IMR-90 (cell line): ENCODE measurements around the gene ESRP2. TPM values are rescaled to one million over a fixed set of nuclear protein-coding genes. Genes with fewer than 3 reads are reported as not detected.

ENCODE experiments used
- ATAC-seq: fragments of 200-7000 bp; cut with Tn5 transposase; 2 replicates; pipeline ENCODE4 v1.9.1; 2020; ENCODE audit warnings: low read depth, mild to moderate bottlenecking, moderate library complexity
- BruUV-seq: library from RNA; stranded (reverse); fragments of 400-500 nt; replicated peaks from 2 replicates; lab custom pipeline; 2021; lab: Mats Ljungman, UMichigan
- CTCF ChIA-PET: fragments of 300-600 bp; formaldehyde crosslinking; extraction: SDS; loops from one replicate; lab custom pipeline; 2021; ENCODE audit warnings: antibody characterized with exemption; lab: Yijun Ruan, JAX
- POLR2A ChIA-PET: fragments of 300-600 bp; sonication (Branson Sonifier 250); formaldehyde crosslinking; loops from one replicate; lab custom pipeline; 2022; ENCODE audit warnings: antibody characterized with exemption; ENCODE audit not compliant: unreplicated experiment; lab: Charles Lee
- DNase-seq: peaks from one replicate; pipeline ENCODE4 v3.0.0; 2013
- H2AFZ ChIP-seq: replicated peaks from 2 replicates; pipeline ENCODE3; 2013; ENCODE audit warnings: low read length, mild to moderate bottlenecking; ENCODE audit not compliant: poor library complexity
- H2AK5ac ChIP-seq: 2 replicates; pipeline ENCODE4 v1.6.1; 2013; ENCODE audit warnings: low read depth, low read length, inconsistent platforms
- H2AK9ac ChIP-seq: replicated peaks from 2 replicates; pipeline ENCODE3; 2013; ENCODE audit warnings: mild to moderate bottlenecking, low read depth, low read length, moderate library complexity; ENCODE audit not compliant: poor library complexity
- H2BK120ac ChIP-seq: 2 replicates; pipeline ENCODE4 v1.6.1; 2013; ENCODE audit warnings: low read depth, low read length, inconsistent platforms
- H2BK15ac ChIP-seq: 3 replicates; pipeline ENCODE4 v1.6.1; 2013; ENCODE audit warnings: low read depth, low read length, inconsistent platforms
- H2BK20ac ChIP-seq: 2 replicates; pipeline ENCODE4 v1.6.1; 2013; ENCODE audit warnings: low read depth, mild to moderate bottlenecking, inconsistent platforms, low read length, moderate library complexity
- H2BK5ac ChIP-seq: 2 replicates; pipeline ENCODE4 v1.6.1; 2013; ENCODE audit warnings: mild to moderate bottlenecking, low read depth, low read length, inconsistent platforms; ENCODE audit not compliant: poor library complexity, severe bottlenecking
- H3K14ac ChIP-seq: replicated peaks from 2 replicates; pipeline ENCODE4 v1.6.1; 2013; ENCODE audit warnings: low read depth, low read length, inconsistent platforms
- H3K18ac ChIP-seq: 2 replicates; pipeline ENCODE4 v1.6.1; 2013; ENCODE audit warnings: low read depth, low read length, control low read depth
- H3K23ac ChIP-seq: 2 replicates; pipeline ENCODE4 v1.6.1; 2013; ENCODE audit warnings: low read depth, low read length, inconsistent platforms
- H3K27ac ChIP-seq: 2 replicates; pipeline ENCODE4 v1.5.1; 2013; ENCODE audit warnings: mild to moderate bottlenecking, control low read depth, low read length; ENCODE audit not compliant: insufficient read depth
- H3K27me3 ChIP-seq: 2 replicates; pipeline ENCODE4 v1.6.1; 2013; ENCODE audit warnings: low read length; ENCODE audit not compliant: control insufficient read depth, insufficient read depth
- H3K36me3 ChIP-seq: 2 replicates; pipeline ENCODE4 v1.6.1; 2013; ENCODE audit warnings: low read length, mixed read lengths; ENCODE audit not compliant: control insufficient read depth, insufficient read depth
- H3K4ac ChIP-seq: 2 replicates; pipeline ENCODE4 v1.6.1; 2013; ENCODE audit warnings: low read depth, low read length, inconsistent platforms
- H3K4me1 ChIP-seq: 2 replicates; pipeline ENCODE4 v1.6.1; 2013; ENCODE audit warnings: low read length, mixed read lengths; ENCODE audit not compliant: control insufficient read depth, insufficient read depth
- H3K4me2 ChIP-seq: 2 replicates; pipeline ENCODE4 v1.6.1; 2013; ENCODE audit warnings: low read depth, mild to moderate bottlenecking, control low read depth, low read length, moderate library complexity
- H3K4me3 ChIP-seq: 2 replicates; pipeline ENCODE4 v1.5.1; 2013; ENCODE audit warnings: low read depth, mild to moderate bottlenecking, control low read depth, low read length, moderate library complexity; ENCODE audit not compliant: insufficient read depth
- H3K56ac ChIP-seq: 2 replicates; pipeline ENCODE4 v1.6.1; 2013; ENCODE audit warnings: low read length, inconsistent platforms; ENCODE audit not compliant: insufficient read depth; ENCODE audit errors: extremely low read depth
- H3K79me1 ChIP-seq, 2 experiments: 2 replicates each; pipeline ENCODE4 v1.6.1; 2013; ENCODE audit warnings: low read length in 2 of 2, inconsistent platforms in 1 of 2, low read depth in 1 of 2
- H3K9ac ChIP-seq: 2 replicates; pipeline ENCODE4 v1.6.1; 2013; ENCODE audit warnings: low read depth, low read length, control low read depth
- H3K9me1 ChIP-seq: 2 replicates; pipeline ENCODE4 v1.6.1; 2013; ENCODE audit warnings: low read length, inconsistent platforms; ENCODE audit not compliant: insufficient read depth
- H3K9me3 ChIP-seq: 2 replicates; pipeline ENCODE4 v1.6.1; 2013; ENCODE audit warnings: low read length; ENCODE audit not compliant: control insufficient read depth, insufficient read depth
- H4K20me1 ChIP-seq: 2 replicates; pipeline ENCODE4 v1.6.1; 2013; ENCODE audit warnings: low read length, inconsistent platforms; ENCODE audit not compliant: insufficient read depth
- H4K5ac ChIP-seq: 2 replicates; pipeline ENCODE4 v1.6.1; 2013; ENCODE audit warnings: mild to moderate bottlenecking, low read depth, low read length, control low read depth
- H4K8ac ChIP-seq, 2 experiments: 2 replicates each; pipeline ENCODE4 v1.6.1; 2013; ENCODE audit warnings: low read depth in 2 of 2, low read length in 2 of 2, control low read depth in 1 of 2, inconsistent platforms in 1 of 2
- H4K91ac ChIP-seq: 2 replicates; pipeline ENCODE4 v1.6.1; 2013; ENCODE audit warnings: low read depth, low read length, inconsistent platforms; ENCODE audit not compliant: insufficient read depth
- BHLHE40 ChIP-seq: fragments of 150-350 bp; IDR thresholded peaks from 2 replicates; pipeline ENCODE4 v1.6.1; 2016; ENCODE audit warnings: mild to moderate bottlenecking, low read depth, low read length
- CHD1 ChIP-seq: IDR thresholded peaks from 2 replicates; pipeline ENCODE4 v1.6.1; 2012; ENCODE audit warnings: low read depth, low read length, improper control_type of control experiment
- FOS ChIP-seq: fragments of 150-350 bp; IDR thresholded peaks from 2 replicates; pipeline ENCODE4 v1.6.1; 2016; ENCODE audit warnings: low read depth, low read length
- MAFK ChIP-seq: IDR thresholded peaks from 2 replicates; pipeline ENCODE4 v1.6.1; 2012; ENCODE audit warnings: low read depth, low read length, improper control_type of control experiment
- MAZ ChIP-seq: IDR thresholded peaks from 2 replicates; pipeline ENCODE4 v1.6.1; 2012; ENCODE audit warnings: low read depth, mild to moderate bottlenecking, low read length, improper control_type of control experiment, moderate library complexity, borderline replicate concordance
- MXI1 ChIP-seq: IDR thresholded peaks from 2 replicates; pipeline ENCODE4 v1.6.1; 2012; ENCODE audit warnings: low read depth, mild to moderate bottlenecking, low read length, moderate library complexity, borderline replicate concordance
- NFE2L2 ChIP-seq: fragments of 150-350 bp; IDR thresholded peaks from 2 replicates; pipeline ENCODE4 v1.6.1; 2016; ENCODE audit warnings: low read depth, mild to moderate bottlenecking, low read length
- POLR2A ChIP-seq: IDR thresholded peaks from 2 replicates; pipeline ENCODE4 v1.6.1; 2012; ENCODE audit warnings: mild to moderate bottlenecking, low read depth, low read length
- RAD21 ChIP-seq: IDR thresholded peaks from 2 replicates; pipeline ENCODE4 v1.6.1; 2012; ENCODE audit warnings: low read length, improper control_type of control experiment
- RCOR1 ChIP-seq: IDR thresholded peaks from 2 replicates; pipeline ENCODE4 v1.6.1; 2012; ENCODE audit warnings: mild to moderate bottlenecking, low read length, improper control_type of control experiment; ENCODE audit not compliant: insufficient replicate concordance
- SMC3 ChIP-seq: fragments of 150-350 bp; IDR thresholded peaks from 2 replicates; pipeline ENCODE4 v1.6.1; 2016; ENCODE audit warnings: low read depth, mild to moderate bottlenecking, antibody characterized with exemption, low read length, moderate library complexity
- WGBS, 2 experiments: methylation state at CpG; one replicate each; pipeline versions ENCODE4 v1.1.5 to v1.1.7; 2013; ENCODE audit warnings: missing lambda C conversion rate in 2 of 2; ENCODE audit not compliant: insufficient read length in 1 of 2; ENCODE audit errors: extremely low coverage in 2 of 2; 5-methylcytosine and 5-hydroxymethylcytosine counted together
- dilution Hi-C: fragments of 300-500 bp; cut with HindIII; formaldehyde crosslinking; loops from one replicate; pipeline ENCODE4 v1.14.3; 2018; ENCODE audit warnings: low sequenced_read_pairs; ENCODE audit not compliant: unreplicated experiment
- in situ Hi-C: fragments of 300-500 bp; cut with MboI; formaldehyde crosslinking; loops from 3 replicates; pipeline ENCODE4 v1.14.3; 2019; ENCODE audit warnings: low sequenced_read_pairs, inconsistent platforms, mixed read lengths
- intact Hi-C: fragments of 100-400 bp; cut with micrococcal nuclease; formaldehyde crosslinking; loops from 2 replicates; pipeline ENCODE4 v1.10.0; 2022
- polyA plus RNA-seq, 3 experiments: library from polyadenylated mRNA; depleted of rRNA; stranded (reverse); fragments of >200 nt; gene quantifications; 2 replicates each; pipeline ENCODE4 v1.2.3, GENCODE V29; 2012; ENCODE audit warnings: low replicate concordance in 1 of 3
- total RNA-seq: library from RNA; depleted of rRNA; stranded (reverse); fragments of >200 nt; gene quantifications from 2 replicates; pipeline ENCODE4 v1.2.3, GENCODE V29; 2012
- TF ChIP-seq, protein P1 (sequence below): fragments of 150-350 bp; IDR thresholded peaks from 2 replicates; pipeline ENCODE4 v1.6.1; 2017; ENCODE audit warnings: mild to moderate bottlenecking, antibody characterized with exemption, low read length, low read depth
- TF ChIP-seq, protein P2 (sequence below): conservative IDR thresholded peaks from 2 replicates; pipeline ENCODE4 v1.5.1; 2012; ENCODE audit warnings: mild to moderate bottlenecking, low read depth, low read length, improper control_type of control experiment

The ESRP2 gene
- total and polyA plus RNA-seq, 2 of the 4 experiments (the other 2 are of a cell fraction): 0.07 TPM; not detected in 1

DNA sequence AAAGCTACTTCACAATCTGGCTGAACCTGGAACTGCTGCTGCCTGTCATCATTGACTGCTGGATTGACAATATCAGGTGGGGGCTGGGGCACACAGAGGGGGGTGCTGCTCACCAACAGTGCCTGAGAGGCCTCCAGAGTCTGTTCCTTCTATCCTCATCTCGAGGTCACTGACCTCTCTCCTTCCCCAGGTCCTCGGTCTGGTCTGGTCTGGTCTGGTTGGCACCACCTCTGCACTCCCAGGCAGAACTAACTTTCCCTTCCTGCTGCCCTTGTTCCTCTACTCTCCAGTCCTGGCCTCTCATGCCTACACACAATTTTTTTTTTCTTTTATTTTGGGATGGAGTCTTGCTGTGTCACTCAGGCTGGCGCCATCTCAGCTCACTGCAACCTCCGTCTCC is 13.4 kb upstream of the ESRP2 start:
- H2AK9ac ChIP-seq: no peak overlapping the region

More for the DNA sequence above, 13.4 kb upstream of the ESRP2 start:
- Histone ChIP-seq H3K27ac (no peak overlapping the region), H3K9me1 (peaks cover 24% of the 10 kb centered on the region), H3K4me3 (no peak overlapping the region), H3K9me3 (no peaks in the 10 kb centered on the region), H2BK120ac (no peak overlapping the region), H3K4ac (no peak overlapping the region), H2AK5ac (no peak overlapping the region), H2BK5ac (no peak overlapping the region), H2AFZ (no peak overlapping the region), H4K91ac (no peak overlapping the region), H3K23ac (no peak overlapping the region), H2BK20ac (no peak overlapping the region), H3K36me3 (peaks cover 20% of the 10 kb centered on the region), H3K27me3 (no peaks in the 10 kb centered on the region), H3K9ac (no peak overlapping the region), H4K8ac (no peak overlapping the region), H3K4me1 (peaks cover 13% of the 10 kb centered on the region), H3K14ac (no peak overlapping the region), H4K5ac (no peak overlapping the region), H2BK15ac (no peak overlapping the region), H3K79me1 (peaks cover 27 to 49% of the 10 kb centered on the region in 2 experiments), H3K4me2 (no peak overlapping the region), H3K18ac (no peak overlapping the region), H3K56ac (no peak overlapping the region), H4K20me1 (no peaks in the 10 kb centered on the region)
- ChIA-PET CTCF (interaction anchor here (1.3 kb wide), 1 partner anchor 13 kb away, joined by 4 read pairs; no protein-coding TSS in a partner anchor), POLR2A (interaction anchor here (1.4 kb wide), 1 partner anchor 12 kb away, joined by 12 read pairs; no protein-coding TSS in a partner anchor)
- DNase-seq (no peak), ATAC-seq (no peak)
- in situ Hi-C loops: no loop called here
- intact Hi-C loops: no loop called here
- TF ChIP-seq, protein P1, sequence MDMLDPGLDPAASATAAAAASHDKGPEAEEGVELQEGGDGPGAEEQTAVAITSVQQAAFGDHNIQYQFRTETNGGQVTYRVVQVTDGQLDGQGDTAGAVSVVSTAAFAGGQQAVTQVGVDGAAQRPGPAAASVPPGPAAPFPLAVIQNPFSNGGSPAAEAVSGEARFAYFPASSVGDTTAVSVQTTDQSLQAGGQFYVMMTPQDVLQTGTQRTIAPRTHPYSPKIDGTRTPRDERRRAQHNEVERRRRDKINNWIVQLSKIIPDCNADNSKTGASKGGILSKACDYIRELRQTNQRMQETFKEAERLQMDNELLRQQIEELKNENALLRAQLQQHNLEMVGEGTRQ: no peak
- TF ChIP-seq NFE2L2: no peak
- no peak for TF ChIP-seq SMC3
- TF ChIP-seq MAZ: no peak
- TF ChIP-seq, protein P2, sequence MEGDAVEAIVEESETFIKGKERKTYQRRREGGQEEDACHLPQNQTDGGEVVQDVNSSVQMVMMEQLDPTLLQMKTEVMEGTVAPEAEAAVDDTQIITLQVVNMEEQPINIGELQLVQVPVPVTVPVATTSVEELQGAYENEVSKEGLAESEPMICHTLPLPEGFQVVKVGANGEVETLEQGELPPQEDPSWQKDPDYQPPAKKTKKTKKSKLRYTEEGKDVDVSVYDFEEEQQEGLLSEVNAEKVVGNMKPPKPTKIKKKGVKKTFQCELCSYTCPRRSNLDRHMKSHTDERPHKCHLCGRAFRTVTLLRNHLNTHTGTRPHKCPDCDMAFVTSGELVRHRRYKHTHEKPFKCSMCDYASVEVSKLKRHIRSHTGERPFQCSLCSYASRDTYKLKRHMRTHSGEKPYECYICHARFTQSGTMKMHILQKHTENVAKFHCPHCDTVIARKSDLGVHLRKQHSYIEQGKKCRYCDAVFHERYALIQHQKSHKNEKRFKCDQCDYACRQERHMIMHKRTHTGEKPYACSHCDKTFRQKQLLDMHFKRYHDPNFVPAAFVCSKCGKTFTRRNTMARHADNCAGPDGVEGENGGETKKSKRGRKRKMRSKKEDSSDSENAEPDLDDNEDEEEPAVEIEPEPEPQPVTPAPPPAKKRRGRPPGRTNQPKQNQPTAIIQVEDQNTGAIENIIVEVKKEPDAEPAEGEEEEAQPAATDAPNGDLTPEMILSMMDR: no peak
- TF ChIP-seq POLR2A: no peak
- TF ChIP-seq CHD1: no peak
- TF ChIP-seq FOS: no peak
- TF ChIP-seq RCOR1: no peak
- TF ChIP-seq MAFK: no peak
- no peak for TF ChIP-seq BHLHE40
- TF ChIP-seq RAD21: no peak
- TF ChIP-seq MXI1: no peak
- dilution Hi-C loops: no loop called here
- no TSS peak for BruUV-seq
- WGBS, 2 experiments: no CpG with 5 or more reads among the region's 4 CpGs
